Neural cell (in vitro differentiated cells): ENCODE data around the gene MYO3B.

Experiments used
- EP300 ChIP-seq: fragments of 450-650 bp; conservative IDR thresholded peaks from 2 replicates; pipeline ENCODE4 v1.6.1; 2014; ENCODE audit warnings: antibody characterized with exemption, mild to moderate bottlenecking, moderate library complexity; ENCODE audit not compliant: poor library complexity, severe bottlenecking
- EZH2 ChIP-seq: fragments of 200-600, 300-800 bp; shearing (Covaris generic), sonication (generic); IDR thresholded peaks from 2 replicates; pipeline ENCODE4 v1.6.1; 2014; ENCODE audit warnings: antibody characterized with exemption, low read length, borderline replicate concordance, mild to moderate bottlenecking; ENCODE audit not compliant: insufficient read depth, poor library complexity, severe bottlenecking
- MXI1 ChIP-seq: fragments of 450-650 bp; conservative IDR thresholded peaks from 2 replicates; pipeline ENCODE4 v1.6.1; 2014; ENCODE audit warnings: antibody characterized with exemption, mild to moderate bottlenecking; ENCODE audit not compliant: poor library complexity, severe bottlenecking
- POLR2AphosphoS5 ChIP-seq: IDR thresholded peaks from 2 replicates; pipeline ENCODE4 v1.6.1; 2012
- RAD21 ChIP-seq: fragments of 450-650 bp; conservative IDR thresholded peaks from 2 replicates; pipeline ENCODE4 v1.6.1; 2014; ENCODE audit warnings: antibody characterized with exemption, mild to moderate bottlenecking, moderate library complexity
- SMC3 ChIP-seq: fragments of 450-650 bp; conservative IDR thresholded peaks from 2 replicates; pipeline ENCODE4 v1.6.1; 2014; ENCODE audit warnings: antibody characterized with exemption, mild to moderate bottlenecking, moderate library complexity; ENCODE audit not compliant: poor library complexity
- TAF1 ChIP-seq: IDR thresholded peaks from 2 replicates; pipeline ENCODE4 v1.6.1; 2012; ENCODE audit warnings: low read depth
- TF ChIP-seq, protein P1 (sequence below): fragments of 450-650 bp; IDR thresholded peaks from 2 replicates; pipeline ENCODE4 v1.5.1; 2014; ENCODE audit warnings: antibody characterized with exemption, mild to moderate bottlenecking, moderate library complexity; ENCODE audit not compliant: poor library complexity, severe bottlenecking

- TF ChIP-seq, protein P1, sequence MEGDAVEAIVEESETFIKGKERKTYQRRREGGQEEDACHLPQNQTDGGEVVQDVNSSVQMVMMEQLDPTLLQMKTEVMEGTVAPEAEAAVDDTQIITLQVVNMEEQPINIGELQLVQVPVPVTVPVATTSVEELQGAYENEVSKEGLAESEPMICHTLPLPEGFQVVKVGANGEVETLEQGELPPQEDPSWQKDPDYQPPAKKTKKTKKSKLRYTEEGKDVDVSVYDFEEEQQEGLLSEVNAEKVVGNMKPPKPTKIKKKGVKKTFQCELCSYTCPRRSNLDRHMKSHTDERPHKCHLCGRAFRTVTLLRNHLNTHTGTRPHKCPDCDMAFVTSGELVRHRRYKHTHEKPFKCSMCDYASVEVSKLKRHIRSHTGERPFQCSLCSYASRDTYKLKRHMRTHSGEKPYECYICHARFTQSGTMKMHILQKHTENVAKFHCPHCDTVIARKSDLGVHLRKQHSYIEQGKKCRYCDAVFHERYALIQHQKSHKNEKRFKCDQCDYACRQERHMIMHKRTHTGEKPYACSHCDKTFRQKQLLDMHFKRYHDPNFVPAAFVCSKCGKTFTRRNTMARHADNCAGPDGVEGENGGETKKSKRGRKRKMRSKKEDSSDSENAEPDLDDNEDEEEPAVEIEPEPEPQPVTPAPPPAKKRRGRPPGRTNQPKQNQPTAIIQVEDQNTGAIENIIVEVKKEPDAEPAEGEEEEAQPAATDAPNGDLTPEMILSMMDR: no peak
- TF ChIP-seq EP300 (no peak), EZH2 (no peak), TAF1 (no peak), MXI1 (no peak), RAD21 (no peak), POLR2AphosphoS5 (no peak), SMC3 (no peak)
These were observed 62.7 kb downstream of the MYO3B start for GRCh38 chr2:170240629-170241028.
